Glutamatergic neuron (in vitro differentiated cells): ENCODE measurements around the gene TVP23C. TPM values are rescaled to one million over a fixed set of nuclear protein-coding genes. Genes with fewer than 3 reads are reported as not detected.
"Not testable (repeated sequence)": the region's sequence is repeated elsewhere in the genome, so short reads cannot be mapped to it uniquely, and the experiment has no call there.

ENCODE experiments used
- DNase-seq: peaks from one replicate; pipeline ENCODE4 v3.0.0; 2022
- H3K27ac Mint-ChIP-seq: one replicate; pipeline ENCODE4 v1.8.0; 2020; ENCODE audit warnings: mild to moderate bottlenecking, mixed read lengths, inconsistent platforms; ENCODE audit not compliant: unreplicated experiment
- H3K27me3 Mint-ChIP-seq: one replicate; pipeline ENCODE4 v1.8.0; 2020; ENCODE audit warnings: mild to moderate bottlenecking, moderate library complexity, mixed read lengths, inconsistent platforms; ENCODE audit not compliant: unreplicated experiment
- H3K36me3 Mint-ChIP-seq: one replicate; pipeline ENCODE4 v1.8.0; 2020; ENCODE audit warnings: mild to moderate bottlenecking, mixed read lengths, inconsistent platforms; ENCODE audit not compliant: unreplicated experiment
- H3K4me1 Mint-ChIP-seq: one replicate; pipeline ENCODE4 v1.8.0; 2020; ENCODE audit warnings: mild to moderate bottlenecking, low read depth, mixed read lengths, inconsistent platforms; ENCODE audit not compliant: unreplicated experiment
- H3K4me3 Mint-ChIP-seq: one replicate; pipeline ENCODE4 v1.8.0; 2020; ENCODE audit warnings: mild to moderate bottlenecking, mixed read lengths, inconsistent platforms; ENCODE audit not compliant: unreplicated experiment
- H3K9me3 Mint-ChIP-seq: one replicate; pipeline ENCODE4 v1.8.0; 2020; ENCODE audit warnings: mild to moderate bottlenecking, moderate library complexity, mixed read lengths, inconsistent platforms; ENCODE audit not compliant: unreplicated experiment
- total RNA-seq: library from RNA; stranded (reverse); fragmentation: NEBNext Ultra II Directional; extraction: Animal tissue kit (Norgen Biotek cat#: 25700); gene quantifications from one replicate; pipeline ENCODE4 v1.2.1, GENCODE V29; 2021; ENCODE audit not compliant: unreplicated experiment
- TF ChIP-seq, protein P1 (sequence below): fragments of 200-600 bp; sonication (generic); IDR thresholded peaks from one replicate; pipeline ENCODE4 v1.5.0; 2021; ENCODE audit not compliant: partially characterized antibody, unreplicated experiment

Gene TVP23C
- total RNA-seq, 1 donor from 2014 or later, result 29.4 TPM

- H3K27ac Mint-ChIP-seq, result no peak overlapping the region
- TF ChIP-seq, protein P1, sequence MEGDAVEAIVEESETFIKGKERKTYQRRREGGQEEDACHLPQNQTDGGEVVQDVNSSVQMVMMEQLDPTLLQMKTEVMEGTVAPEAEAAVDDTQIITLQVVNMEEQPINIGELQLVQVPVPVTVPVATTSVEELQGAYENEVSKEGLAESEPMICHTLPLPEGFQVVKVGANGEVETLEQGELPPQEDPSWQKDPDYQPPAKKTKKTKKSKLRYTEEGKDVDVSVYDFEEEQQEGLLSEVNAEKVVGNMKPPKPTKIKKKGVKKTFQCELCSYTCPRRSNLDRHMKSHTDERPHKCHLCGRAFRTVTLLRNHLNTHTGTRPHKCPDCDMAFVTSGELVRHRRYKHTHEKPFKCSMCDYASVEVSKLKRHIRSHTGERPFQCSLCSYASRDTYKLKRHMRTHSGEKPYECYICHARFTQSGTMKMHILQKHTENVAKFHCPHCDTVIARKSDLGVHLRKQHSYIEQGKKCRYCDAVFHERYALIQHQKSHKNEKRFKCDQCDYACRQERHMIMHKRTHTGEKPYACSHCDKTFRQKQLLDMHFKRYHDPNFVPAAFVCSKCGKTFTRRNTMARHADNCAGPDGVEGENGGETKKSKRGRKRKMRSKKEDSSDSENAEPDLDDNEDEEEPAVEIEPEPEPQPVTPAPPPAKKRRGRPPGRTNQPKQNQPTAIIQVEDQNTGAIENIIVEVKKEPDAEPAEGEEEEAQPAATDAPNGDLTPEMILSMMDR, result no peak
- peaks cover 3% of the 10 kb centered on the region for H3K9me3 Mint-ChIP-seq
- no peak for DNase-seq
- no peak overlapping the region for H3K4me3 Mint-ChIP-seq
- H3K27me3 Mint-ChIP-seq, result no peaks in the 10 kb centered on the region
- no peaks in the 10 kb centered on the region for H3K4me1 Mint-ChIP-seq
- no peaks in the 10 kb centered on the region for H3K36me3 Mint-ChIP-seq
These were observed 54.8 kb downstream of the TVP23C start for GRCh38 chr17:15508466-15508865.

GRCh38 chr17:15507896-15508295 lies 55.4 kb downstream of the TVP23C start:
- H3K4me3 Mint-ChIP-seq, result no peak overlapping the region
- no peak for DNase-seq
- H3K4me1 Mint-ChIP-seq, result no peaks in the 10 kb centered on the region
- TF ChIP-seq, protein P1, result no peak
- peaks cover 3% of the 10 kb centered on the region for H3K9me3 Mint-ChIP-seq
- H3K27me3 Mint-ChIP-seq, result peaks cover under 1% of the 10 kb centered on the region
- no peaks in the 10 kb centered on the region for H3K36me3 Mint-ChIP-seq
- no peak overlapping the region for H3K27ac Mint-ChIP-seq

DNA sequence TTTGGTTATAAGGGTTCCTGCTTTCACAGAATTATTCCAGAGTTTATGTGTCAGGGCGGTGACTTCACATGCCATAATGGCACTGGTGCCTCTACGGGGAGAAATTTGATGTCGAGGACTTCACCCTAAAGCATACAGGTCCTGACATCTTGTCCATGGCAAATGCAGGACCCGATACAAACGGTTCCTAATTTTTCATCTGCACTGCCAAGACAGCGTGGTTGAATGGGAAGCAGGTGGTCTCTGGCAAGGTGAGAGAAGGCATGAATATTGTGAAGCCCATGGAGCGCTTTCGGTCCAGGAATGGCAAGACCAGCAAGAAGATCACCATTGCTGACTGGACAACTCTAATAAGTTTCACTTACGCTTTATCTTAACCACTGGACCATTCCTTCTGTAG lies 56.3 kb downstream of the TVP23C start:
- no peak for DNase-seq
- Mint-ChIP-seq H3K27me3 (peaks cover 1% of the 10 kb centered on the region), H3K36me3 (no peaks in the 10 kb centered on the region), H3K9me3 (peaks cover 3% of the 10 kb centered on the region), H3K4me3 (no peak overlapping the region), H3K4me1 (peaks cover 3% of the 10 kb centered on the region), H3K27ac (no peak overlapping the region)
- TF ChIP-seq, protein P1, result no peak

GRCh38 chr17:15505708-15506107 lies 57.6 kb downstream of the TVP23C start:
- DNase-seq, H3K9me3 Mint-ChIP-seq, H3K36me3 Mint-ChIP-seq, H3K4me3 Mint-ChIP-seq, H3K4me1 Mint-ChIP-seq, H3K27me3 Mint-ChIP-seq, H3K27ac Mint-ChIP-seq: not testable (repeated sequence)

- peaks cover 3% of the 10 kb centered on the region for H3K27me3 Mint-ChIP-seq
- TF ChIP-seq, protein P1, result no peak
- no peak overlapping the region for H3K4me3 Mint-ChIP-seq
- no peaks in the 10 kb centered on the region for H3K9me3 Mint-ChIP-seq
- H3K4me1 Mint-ChIP-seq, result peaks cover 3% of the 10 kb centered on the region
- no peaks in the 10 kb centered on the region for H3K36me3 Mint-ChIP-seq
- H3K27ac Mint-ChIP-seq, result no peak overlapping the region
- no peak for DNase-seq
These were observed 59.6 kb downstream of the TVP23C start for GRCh38 chr17:15503731-15504130.
